ENCODE results near the gene PDZD2.

The PDZD2 gene

GRCh38 chr5:32157078-32157477 lies 518.1 kb downstream of the PDZD2 start:
- DNase-seq = no peak

- no peak for DNase-seq
These were observed 519.7 kb downstream of the PDZD2 start for GRCh38 chr5:32158679-32158975.

- no peak for DNase-seq
These were observed 520.6 kb downstream of the PDZD2 start for GRCh38 chr5:32159328-32160072.

DNA sequence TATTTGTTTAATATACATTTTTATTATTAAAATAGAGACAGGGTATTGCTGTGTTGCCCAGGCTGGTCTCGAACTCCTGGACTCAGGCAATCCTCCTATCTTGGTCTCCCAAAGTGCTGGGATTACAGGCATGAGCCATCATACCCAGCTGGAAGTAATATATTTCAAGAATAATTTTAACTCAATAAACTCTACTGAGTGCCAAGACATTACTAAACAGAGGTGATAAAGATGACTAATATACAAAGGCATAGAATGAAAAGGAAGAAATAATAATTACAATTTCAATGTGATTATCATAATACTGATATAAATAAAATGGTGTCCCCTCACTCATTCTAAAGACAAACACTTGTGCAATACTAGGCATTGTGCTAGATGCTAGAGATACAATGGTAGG lies 521.3 kb downstream of the PDZD2 start:
- no peak for DNase-seq
